GM21723 (cell line): ENCODE measurements around the gene HOXA11.
A peak's percentile ranks its signal among the peaks of the same experiment; 100 is the strongest.

Experiments
- ATAC-seq: cut with Tn5 transposase; IDR thresholded peaks from one replicate; pipeline ENCODE4 v1.9.1; 2021; ENCODE audit warnings: mild to moderate bottlenecking, moderate library complexity; ENCODE audit not compliant: unreplicated experiment

The HOXA11 gene

GRCh38 chr7:27185013-27185853, at the start of gene HOXA11:
Gene HOXA11, minus strand, starts transcription at chr7:27185232. Its CDS starts 88 bp downstream, at chr7:27185144.
- no peak for ATAC-seq

GRCh38 chr7:27229448-27229847, 44.4 kb upstream of the HOXA11 start:
- ATAC-seq = no peak

- no peak for ATAC-seq
These were observed 40.2 kb upstream of the HOXA11 start for GRCh38 chr7:27224983-27225934.

GRCh38 chr7:27223941-27224575, 39.0 kb upstream of the HOXA11 start:
- no peak for ATAC-seq

GRCh38 chr7:27221201-27221797, 36.3 kb upstream of the HOXA11 start:
- no peak for ATAC-seq

- ATAC-seq = no peak
These were observed 35.5 kb upstream of the HOXA11 start for GRCh38 chr7:27220440-27220955.

- ATAC-seq = no peak
These were observed 34.8 kb upstream of the HOXA11 start for GRCh38 chr7:27219821-27220220.

- ATAC-seq = no peak
These were observed 32.9 kb upstream of the HOXA11 start for GRCh38 chr7:27217951-27218350.

GRCh38 chr7:27215356-27215755, 30.3 kb upstream of the HOXA11 start:
- ATAC-seq = no peak

GRCh38 chr7:27214239-27214950, 29.4 kb upstream of the HOXA11 start:
- ATAC-seq = no peak

GRCh38 chr7:27213433-27214238, 28.6 kb upstream of the HOXA11 start:
- no peak for ATAC-seq

- no peak for ATAC-seq
These were observed 27.7 kb upstream of the HOXA11 start for GRCh38 chr7:27212497-27213432.

GRCh38 chr7:27211764-27212204, 26.8 kb upstream of the HOXA11 start:
- no peak for ATAC-seq

- ATAC-seq = no peak
These were observed 26.0 kb upstream of the HOXA11 start for GRCh38 chr7:27211084-27211446.

GRCh38 chr7:27210441-27211083, 25.5 kb upstream of the HOXA11 start:
- peak; percentile 65 for ATAC-seq

GRCh38 chr7:27209933-27210440, 25.0 kb upstream of the HOXA11 start:
- no peak for ATAC-seq

GRCh38 chr7:27208998-27209397, 24.0 kb upstream of the HOXA11 start:
- ATAC-seq = no peak
